ENCODE measurements around the gene ZMIZ1.

Gene ZMIZ1

GRCh38 chr10:79254333-79255006 lies 185.7 kb downstream of the ZMIZ1 start:
- no peak for DNase-seq

- no peak for DNase-seq
Measured at GRCh38 chr10:79255007-79255507, 186.3 kb downstream of the ZMIZ1 start.

DNA sequence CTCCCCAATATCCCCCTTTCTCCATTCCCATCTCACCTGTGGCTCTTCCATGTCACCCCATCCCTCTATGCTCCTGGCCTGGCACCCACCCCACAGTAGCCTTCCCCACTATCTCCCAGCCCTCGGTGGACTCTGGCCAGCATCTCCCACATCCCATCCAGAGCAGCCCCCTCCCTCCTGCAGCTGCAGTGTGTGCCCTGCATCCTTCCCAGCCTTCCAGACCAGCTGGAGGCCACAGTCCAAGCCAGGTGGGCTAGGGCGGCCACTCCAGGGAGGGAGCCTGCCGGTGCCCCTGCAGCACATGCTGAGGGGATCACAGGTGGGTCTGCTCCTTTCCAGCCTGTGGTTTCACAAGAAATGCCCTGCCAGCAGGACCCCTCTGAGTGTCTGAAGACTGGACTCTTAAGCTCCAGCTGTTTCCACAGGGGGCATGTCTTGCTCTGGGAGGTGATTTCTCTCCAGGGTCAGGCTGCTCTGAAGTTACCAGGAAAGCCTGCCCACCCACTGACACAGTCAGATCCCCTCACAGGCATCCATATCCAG lies 187.6 kb downstream of the ZMIZ1 start:
- no peak for DNase-seq

DNA sequence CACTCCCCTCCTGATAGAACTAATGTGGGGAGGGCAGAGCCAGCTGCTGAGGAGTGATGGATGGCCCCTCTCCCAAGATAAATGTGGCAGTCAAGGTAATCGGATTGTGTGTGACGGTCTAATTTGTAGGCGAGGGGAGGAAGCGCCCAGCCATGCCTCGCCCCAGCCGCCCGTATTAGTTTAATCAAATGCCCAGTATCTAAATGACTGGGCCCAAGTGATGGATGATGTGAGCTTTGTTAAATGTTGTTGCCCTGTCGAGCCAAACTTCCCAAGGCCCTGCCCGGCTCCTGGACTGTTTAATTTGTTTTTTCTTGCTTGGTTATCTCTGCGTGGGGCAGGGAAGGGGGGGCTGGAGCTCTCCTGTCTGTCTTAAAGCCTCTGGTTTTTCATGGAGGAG lies 190.1 kb downstream of the ZMIZ1 start:
- DNase-seq = no peak

DNA sequence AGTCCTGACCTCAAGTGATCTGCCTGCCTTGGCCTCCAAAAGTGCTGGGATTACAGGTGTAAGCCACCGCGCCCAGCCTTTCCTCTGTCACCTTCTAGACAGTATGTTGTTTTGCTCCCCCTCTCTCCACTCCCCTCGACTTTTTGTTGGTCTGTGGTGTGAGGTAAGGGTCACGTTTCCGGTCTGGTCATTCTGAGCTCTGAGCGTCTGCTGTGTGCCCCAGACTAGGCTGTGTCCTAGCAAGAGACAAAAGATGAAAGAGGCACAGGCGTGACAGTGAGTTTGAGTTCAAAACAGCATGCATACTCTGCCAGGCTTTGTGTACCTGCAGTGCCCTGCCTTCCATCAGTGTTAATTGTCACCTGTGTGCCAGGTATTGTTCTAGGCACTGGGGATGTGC lies 191.1 kb downstream of the ZMIZ1 start:
- no peak for DNase-seq

GRCh38 chr10:79260811-79261740 lies 192.3 kb downstream of the ZMIZ1 start:
- DNase-seq = no peak

- no peak for DNase-seq
Measured at GRCh38 chr10:79262131-79262530, 193.4 kb downstream of the ZMIZ1 start.

GRCh38 chr10:79262959-79263746 lies 194.4 kb downstream of the ZMIZ1 start:
- no peak for DNase-seq

- DNase-seq = no peak
Measured at GRCh38 chr10:79263939-79264338, 195.2 kb downstream of the ZMIZ1 start.

DNA sequence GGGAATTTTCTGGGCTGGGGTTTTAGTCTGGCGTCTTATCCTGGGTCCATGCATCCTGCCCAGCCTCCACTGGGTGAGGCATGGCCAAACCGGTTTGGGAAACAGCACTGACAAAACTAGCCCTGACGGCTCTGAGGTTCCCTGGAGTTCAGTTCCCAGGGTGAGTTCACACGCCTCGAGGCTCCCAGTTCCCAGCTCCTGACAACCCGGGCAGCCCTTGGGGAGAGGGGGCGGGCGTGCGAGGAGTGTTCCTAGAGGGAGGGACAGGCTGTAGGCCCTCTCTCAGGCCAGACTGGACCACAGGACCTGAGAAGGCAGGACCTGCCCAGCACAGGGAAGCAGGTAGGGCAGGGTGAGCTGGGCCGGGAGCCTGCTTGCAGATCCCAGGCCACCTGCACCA lies 196.2 kb downstream of the ZMIZ1 start:
- no peak for DNase-seq

GRCh38 chr10:79266084-79266483 lies 197.3 kb downstream of the ZMIZ1 start:
- peak; percentile 44 for DNase-seq

DNA sequence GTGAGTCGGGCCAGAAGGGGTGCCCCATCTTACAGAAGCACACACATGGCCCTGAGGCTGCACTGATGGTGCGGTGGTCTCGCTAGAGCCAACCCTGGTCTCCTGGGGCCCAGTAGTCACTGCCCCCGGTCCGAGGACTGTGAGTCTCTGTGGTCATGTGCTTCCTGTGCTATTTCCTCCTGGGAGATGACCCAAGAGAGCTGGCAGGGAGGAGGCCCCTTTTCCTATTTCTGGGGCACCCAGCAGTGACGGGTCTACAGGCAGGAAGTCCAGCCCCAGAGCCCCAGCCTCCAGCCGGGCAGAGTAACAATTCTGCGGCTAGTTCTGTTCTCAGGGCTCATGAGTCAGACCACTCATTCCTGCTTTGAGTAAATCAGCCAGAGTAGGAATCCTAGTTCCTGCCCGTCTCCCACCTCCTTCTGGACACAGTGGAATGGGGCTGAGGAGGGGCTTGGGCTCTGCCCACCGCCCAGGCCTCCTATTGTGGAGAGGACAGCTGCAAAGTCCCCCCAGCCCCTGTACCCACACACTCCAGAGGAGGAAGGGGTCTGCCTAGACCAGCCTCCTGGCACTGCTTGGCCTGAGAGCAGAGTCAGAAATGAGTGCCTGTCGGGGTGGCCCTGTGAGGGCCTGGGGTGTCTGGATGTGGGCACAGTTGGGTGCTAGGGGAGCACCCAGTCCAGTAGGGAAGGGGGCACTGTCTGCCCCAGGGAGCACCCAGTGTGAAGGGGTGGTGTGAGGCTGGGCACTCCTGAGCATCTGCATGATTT lies 198.0 kb downstream of the ZMIZ1 start:
- peak; percentile 90 for DNase-seq

- DNase-seq = no peak
Measured at GRCh38 chr10:79267499-79267898, 198.7 kb downstream of the ZMIZ1 start.

DNA sequence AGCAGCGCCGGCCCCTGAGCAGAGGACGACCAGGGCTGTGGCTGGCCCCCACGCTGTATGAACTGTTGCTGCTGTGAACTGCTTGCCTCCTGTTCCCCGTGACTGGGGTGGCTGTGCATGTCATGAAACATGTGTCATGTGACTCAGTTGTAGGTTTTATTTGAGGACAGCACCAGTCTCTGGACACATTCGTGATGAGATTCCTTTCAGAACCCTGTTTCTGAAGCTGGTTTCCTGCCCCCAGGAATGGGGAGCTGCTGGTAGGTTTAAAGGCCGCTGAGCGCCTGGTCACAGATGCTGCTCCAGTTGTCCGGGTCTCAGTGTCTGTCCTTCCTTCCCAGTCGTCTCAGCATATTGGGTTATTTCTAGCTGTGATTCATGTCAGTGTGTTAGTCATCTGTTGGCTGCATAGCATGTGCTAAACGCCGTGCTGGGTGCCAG lies 199.4 kb downstream of the ZMIZ1 start:
- DNase-seq = no peak

DNA sequence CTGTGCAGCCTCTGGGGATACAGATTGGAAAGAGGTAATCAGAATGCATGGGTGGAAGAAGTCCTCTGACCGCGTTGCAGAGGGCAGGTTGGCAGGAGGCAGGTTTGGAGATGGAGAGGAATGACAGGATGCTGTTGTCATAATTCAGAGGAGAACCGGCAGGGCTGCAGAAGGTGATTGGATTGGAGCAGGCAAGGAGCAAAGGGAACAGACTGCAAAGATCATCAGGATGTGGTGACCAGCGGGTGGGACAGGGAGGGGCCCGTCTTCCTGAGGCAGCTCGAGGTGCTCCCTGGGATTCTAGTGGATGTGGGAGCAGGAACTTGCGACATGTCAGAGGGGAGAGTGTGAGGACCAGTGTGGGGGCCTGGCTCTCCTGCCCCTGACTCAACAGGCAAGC lies 200.0 kb downstream of the ZMIZ1 start:
- DNase-seq = no peak

DNA sequence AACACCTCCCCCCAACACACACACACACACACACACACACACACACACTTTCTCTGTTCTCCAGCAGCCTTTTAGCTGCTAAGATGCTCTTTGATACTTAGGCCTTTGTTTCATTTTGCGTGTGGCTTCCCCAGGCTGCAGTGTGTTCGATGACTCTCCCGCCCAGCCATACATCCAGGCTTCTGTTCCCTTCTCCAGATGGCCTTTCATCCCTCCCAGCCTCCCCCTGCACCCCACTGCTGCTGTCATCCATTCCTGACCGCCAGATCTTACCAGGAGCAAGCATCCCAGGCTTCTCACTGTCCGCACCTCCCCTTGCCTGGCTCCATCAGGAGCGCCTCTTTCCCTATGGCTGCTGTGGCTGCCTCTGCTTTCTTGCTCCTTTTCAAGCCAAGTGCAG lies 200.7 kb downstream of the ZMIZ1 start:
- no peak for DNase-seq

DNA sequence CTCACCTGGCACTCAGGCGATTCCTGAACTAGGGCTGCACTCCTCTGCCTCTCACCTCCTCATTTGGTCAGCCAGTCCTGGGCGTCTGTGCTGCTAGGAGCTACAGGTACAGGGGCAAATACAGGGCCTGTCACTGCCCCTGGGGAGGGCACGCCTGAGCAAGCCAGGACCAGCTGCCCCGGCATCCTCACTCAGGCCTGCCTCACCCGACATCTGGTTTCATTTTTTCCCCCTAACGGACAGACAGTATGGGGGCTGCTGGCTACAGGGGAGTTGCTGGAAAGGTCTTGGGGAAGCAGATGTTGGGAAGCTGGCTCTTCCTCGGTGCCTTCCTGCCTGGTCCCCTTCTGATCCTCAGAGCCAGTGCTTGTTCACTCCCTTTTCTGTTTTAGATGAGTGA lies 201.2 kb downstream of the ZMIZ1 start:
- no peak for DNase-seq

DNA sequence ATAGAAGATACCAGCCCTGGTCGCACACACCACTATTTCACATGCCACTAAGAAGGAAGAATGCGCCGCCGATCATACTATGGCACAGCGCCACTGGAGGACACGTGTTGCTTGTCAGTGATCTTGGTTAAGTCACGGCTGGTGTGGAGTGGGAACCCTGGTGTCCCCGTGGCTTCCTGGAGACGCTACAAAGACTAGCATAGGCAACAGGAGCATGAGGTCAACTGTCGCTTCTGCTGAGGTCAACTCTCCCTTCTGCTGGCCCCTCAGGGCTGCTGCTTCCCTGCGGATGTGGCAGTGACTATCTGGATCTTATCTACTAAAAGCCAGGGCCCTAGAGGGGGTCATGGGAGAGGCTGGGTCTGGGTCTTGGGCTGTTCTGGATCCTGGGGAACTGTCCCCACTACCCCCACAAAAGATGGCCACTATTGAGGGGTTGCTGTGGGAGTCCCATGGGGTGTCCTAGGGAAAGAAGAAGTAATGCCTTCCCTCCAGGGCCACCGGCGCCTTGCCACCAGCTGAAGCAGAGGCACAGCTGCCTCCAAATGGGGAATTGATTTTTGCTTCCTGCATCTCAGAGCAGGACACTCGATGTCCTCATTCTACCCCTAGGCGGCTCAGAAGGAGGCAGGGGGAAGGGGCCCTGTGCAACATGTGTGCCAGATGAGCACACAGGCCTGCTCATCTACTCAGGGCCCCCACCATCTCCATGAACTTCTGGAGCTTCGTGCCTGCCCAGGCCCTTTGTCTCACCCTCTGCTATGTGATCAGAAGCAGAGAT lies 201.9 kb downstream of the ZMIZ1 start:
- DNase-seq = no peak

DNA sequence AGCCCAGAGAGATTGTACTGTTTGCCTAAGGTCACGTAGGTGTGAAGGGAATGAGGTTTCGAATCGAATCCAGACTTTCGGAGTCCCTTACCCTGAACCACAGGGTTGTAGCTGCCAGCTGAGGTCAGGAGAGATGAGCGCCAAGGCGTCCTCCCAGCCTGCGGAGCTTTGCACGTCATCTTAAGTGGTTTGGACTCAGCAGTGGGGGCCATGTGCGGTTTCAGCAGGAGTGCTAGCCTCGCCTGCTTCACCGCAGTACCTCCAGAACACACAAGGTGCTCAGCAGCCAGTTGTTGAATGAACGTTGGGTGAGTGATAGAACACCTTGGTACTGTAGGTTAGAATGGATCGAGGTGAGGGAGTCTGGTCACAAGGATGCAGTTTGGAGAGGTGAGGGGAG lies 203.6 kb downstream of the ZMIZ1 start:
- DNase-seq = no peak

- DNase-seq = no peak
Measured at GRCh38 chr10:79273604-79274003, 204.8 kb downstream of the ZMIZ1 start.

Measured in T1000 (cell line).